ENCODE results near the gene RFXAP. TPM values are rescaled to one million over a fixed set of nuclear protein-coding genes. Genes with fewer than 3 reads are reported as not detected.

Gene RFXAP
- total RNA-seq, 1 donor from 2014 or later = 5.9 TPM

DNA sequence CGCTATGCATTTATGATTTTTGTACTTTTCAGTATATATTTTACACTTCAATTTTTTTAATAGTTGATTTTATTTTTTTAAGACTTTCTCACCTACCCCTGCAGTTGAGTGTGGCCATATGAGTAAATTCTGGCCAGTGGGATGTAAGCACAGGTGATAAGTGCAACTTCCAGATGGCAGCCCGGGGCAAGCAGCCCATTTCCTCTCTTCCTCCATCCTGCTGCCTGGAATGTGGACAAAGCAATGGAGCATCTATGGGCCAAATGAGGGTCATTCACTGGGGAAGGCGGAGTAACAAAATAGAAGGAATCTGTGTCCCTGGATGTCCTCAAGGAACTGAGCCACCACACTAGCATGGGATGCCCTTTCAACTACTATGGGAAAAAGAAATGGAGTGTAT lies 12.3 kb downstream of the RFXAP start:
- H3K9me3 ChIP-seq = no peaks in the 10 kb centered on the region
- intact Hi-C loops (cut with DNase I) = no loop called here
- H3K27me3 ChIP-seq = no peaks in the 10 kb centered on the region
- no peak overlapping the region for H3K27ac ChIP-seq
- H3K36me3 ChIP-seq = peaks cover 0 to 16% of the 10 kb centered on the region in 2 donors
- no peaks in the 10 kb centered on the region for H3K4me1 ChIP-seq
- no peak for DNase-seq (ENCODE audit: low spot score in 2 of 2)
- TF ChIP-seq, protein P1, sequence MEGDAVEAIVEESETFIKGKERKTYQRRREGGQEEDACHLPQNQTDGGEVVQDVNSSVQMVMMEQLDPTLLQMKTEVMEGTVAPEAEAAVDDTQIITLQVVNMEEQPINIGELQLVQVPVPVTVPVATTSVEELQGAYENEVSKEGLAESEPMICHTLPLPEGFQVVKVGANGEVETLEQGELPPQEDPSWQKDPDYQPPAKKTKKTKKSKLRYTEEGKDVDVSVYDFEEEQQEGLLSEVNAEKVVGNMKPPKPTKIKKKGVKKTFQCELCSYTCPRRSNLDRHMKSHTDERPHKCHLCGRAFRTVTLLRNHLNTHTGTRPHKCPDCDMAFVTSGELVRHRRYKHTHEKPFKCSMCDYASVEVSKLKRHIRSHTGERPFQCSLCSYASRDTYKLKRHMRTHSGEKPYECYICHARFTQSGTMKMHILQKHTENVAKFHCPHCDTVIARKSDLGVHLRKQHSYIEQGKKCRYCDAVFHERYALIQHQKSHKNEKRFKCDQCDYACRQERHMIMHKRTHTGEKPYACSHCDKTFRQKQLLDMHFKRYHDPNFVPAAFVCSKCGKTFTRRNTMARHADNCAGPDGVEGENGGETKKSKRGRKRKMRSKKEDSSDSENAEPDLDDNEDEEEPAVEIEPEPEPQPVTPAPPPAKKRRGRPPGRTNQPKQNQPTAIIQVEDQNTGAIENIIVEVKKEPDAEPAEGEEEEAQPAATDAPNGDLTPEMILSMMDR (IDR thresholded peaks at IDR 0.05) = no peak
- H3K4me3 ChIP-seq = no peak overlapping the region

DNA sequence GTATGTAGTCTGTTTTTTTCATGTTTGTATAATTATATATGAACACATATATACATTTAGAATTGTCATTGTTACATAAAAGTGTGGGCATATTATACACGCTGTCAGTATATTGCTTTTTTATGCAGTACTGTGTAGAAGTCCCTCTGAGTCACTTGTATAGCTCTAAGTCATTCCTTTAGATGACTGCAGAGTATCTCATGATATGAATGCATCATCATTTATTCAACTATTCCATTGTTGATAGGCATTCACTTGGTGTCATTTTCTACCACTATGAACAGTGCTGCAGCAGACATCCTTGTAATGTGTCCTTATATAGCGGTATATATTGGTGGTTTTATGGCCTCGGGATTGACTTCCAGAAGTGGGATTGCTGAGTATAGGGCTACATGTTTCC lies 15.3 kb downstream of the RFXAP start:
- intact Hi-C loops (cut with DNase I) = no loop called here
- peaks cover 0 to 11% of the 10 kb centered on the region in 2 donors for H3K36me3 ChIP-seq
- H3K27ac ChIP-seq = no peak overlapping the region

GRCh38 chr13:36837354-36838092 lies 18.5 kb downstream of the RFXAP start:
- H3K27me3 ChIP-seq = no peaks in the 10 kb centered on the region
- H3K9me3 ChIP-seq = no peaks in the 10 kb centered on the region
- peaks cover 0 to 9% of the 10 kb centered on the region in 2 donors for H3K36me3 ChIP-seq
- intact Hi-C loops (cut with DNase I) = no loop called here
- no peak overlapping the region for H3K4me3 ChIP-seq
- no peak for DNase-seq (ENCODE audit: low spot score in 2 of 2)
- TF ChIP-seq, protein P1 (IDR thresholded peaks at IDR 0.05) = no peak
- no peaks in the 10 kb centered on the region for H3K4me1 ChIP-seq
- H3K27ac ChIP-seq = no peak overlapping the region

More for the DNA sequence above, 15.3 kb downstream of the RFXAP start:
- TF ChIP-seq, protein P1 (IDR thresholded peaks at IDR 0.05) = no peak
- H3K4me3 ChIP-seq = no peak overlapping the region
- no peaks in the 10 kb centered on the region for H3K4me1 ChIP-seq
- no peak for DNase-seq (ENCODE audit: low spot score in 2 of 2)
- no peaks in the 10 kb centered on the region for H3K27me3 ChIP-seq
- no peaks in the 10 kb centered on the region for H3K9me3 ChIP-seq

GRCh38 chr13:36839281-36839680 lies 20.3 kb downstream of the RFXAP start:
- H3K9me3 ChIP-seq = no peaks in the 10 kb centered on the region
- peaks cover 0 to 9% of the 10 kb centered on the region in 2 donors for H3K36me3 ChIP-seq
- no peak overlapping the region for H3K27ac ChIP-seq
- intact Hi-C loops (cut with DNase I) = no loop called here
- H3K4me1 ChIP-seq = no peaks in the 10 kb centered on the region
- H3K4me3 ChIP-seq = no peak overlapping the region
- no peak for DNase-seq (ENCODE audit: low spot score in 2 of 2)
- H3K27me3 ChIP-seq = no peaks in the 10 kb centered on the region
- TF ChIP-seq, protein P1 (IDR thresholded peaks at IDR 0.05) = no peak

- H3K4me3 ChIP-seq = no peak overlapping the region
- no peak for DNase-seq (ENCODE audit: low spot score in 2 of 2)
- TF ChIP-seq, protein P1 (IDR thresholded peaks at IDR 0.05) = no peak
- no peaks in the 10 kb centered on the region for H3K4me1 ChIP-seq
- H3K9me3 ChIP-seq = no peaks in the 10 kb centered on the region
- H3K27me3 ChIP-seq = no peaks in the 10 kb centered on the region
- no peak overlapping the region for H3K27ac ChIP-seq
- intact Hi-C loops (cut with DNase I) = no loop called here
- peaks cover 0 to 9% of the 10 kb centered on the region in 2 donors for H3K36me3 ChIP-seq
Observed at GRCh38 chr13:36839981-36840380, 21.0 kb downstream of the RFXAP start.
